Measurements from ENCODE around the gene ABCA13. TPM values are rescaled to one million over a fixed set of nuclear protein-coding genes. Genes with fewer than 3 reads are reported as not detected.
A peak's percentile ranks its signal among the peaks of the same experiment; 100 is the strongest.

ABCA13 gene
- polyA plus RNA-seq, 4 donors = 0.68 to 1.4 (median 0.92) TPM

GRCh38 chr7:48595756-48596155 lies 424.5 kb downstream of the ABCA13 start:
- DNase-seq (ENCODE audit: low read depth in 4 of 4, low spot score in 3 of 4) = peak in 3 of 4 donors; percentile 4 to 45 (median 20)

GRCh38 chr7:48610705-48611104 lies 439.4 kb downstream of the ABCA13 start:
- no peak for DNase-seq (ENCODE audit: low read depth in 4 of 4, low spot score in 3 of 4)

GRCh38 chr7:48611993-48612392 lies 440.7 kb downstream of the ABCA13 start:
- DNase-seq (ENCODE audit: low read depth in 4 of 4, low spot score in 3 of 4) = no peak

- no peak for DNase-seq (ENCODE audit: low read depth in 4 of 4, low spot score in 3 of 4)
Measured at GRCh38 chr7:48617508-48617907, 446.2 kb downstream of the ABCA13 start.

GRCh38 chr7:48617993-48618392 lies 446.7 kb downstream of the ABCA13 start:
- no peak for DNase-seq (ENCODE audit: low read depth in 4 of 4, low spot score in 3 of 4)

- DNase-seq (ENCODE audit: low read depth in 4 of 4, low spot score in 3 of 4) = no peak
Measured at GRCh38 chr7:48621076-48621475, 449.8 kb downstream of the ABCA13 start.

- no peak for DNase-seq (ENCODE audit: low read depth in 4 of 4, low spot score in 3 of 4)
Measured at GRCh38 chr7:48627164-48627563, 455.9 kb downstream of the ABCA13 start.

GRCh38 chr7:48628793-48629349 lies 457.6 kb downstream of the ABCA13 start:
- no peak for DNase-seq (ENCODE audit: low read depth in 4 of 4, low spot score in 3 of 4)

GRCh38 chr7:48634116-48634632 lies 462.9 kb downstream of the ABCA13 start:
- DNase-seq (ENCODE audit: low read depth in 4 of 4, low spot score in 3 of 4) = no peak

GRCh38 chr7:48635796-48636195 lies 464.5 kb downstream of the ABCA13 start:
- DNase-seq (ENCODE audit: low read depth in 4 of 4, low spot score in 3 of 4) = no peak

- no peak for DNase-seq (ENCODE audit: low read depth in 4 of 4, low spot score in 3 of 4)
Measured at GRCh38 chr7:48636391-48637015, 465.2 kb downstream of the ABCA13 start.

GRCh38 chr7:48637382-48637781 lies 466.1 kb downstream of the ABCA13 start:
- DNase-seq (ENCODE audit: low read depth in 4 of 4, low spot score in 3 of 4) = no peak

GRCh38 chr7:48638041-48638440 lies 466.8 kb downstream of the ABCA13 start:
- no peak for DNase-seq (ENCODE audit: low read depth in 4 of 4, low spot score in 3 of 4)

GRCh38 chr7:48643431-48644013 lies 472.3 kb downstream of the ABCA13 start:
- DNase-seq (ENCODE audit: low read depth in 4 of 4, low spot score in 3 of 4) = no peak

GRCh38 chr7:48658138-48658537 lies 486.9 kb downstream of the ABCA13 start:
- DNase-seq (ENCODE audit: low read depth in 4 of 4, low spot score in 3 of 4) = no peak

GRCh38 chr7:48660306-48660870 lies 489.1 kb downstream of the ABCA13 start:
- peak; percentile 19 to 40 (median 28) for DNase-seq (ENCODE audit: low read depth in 4 of 4, low spot score in 3 of 4)

- DNase-seq (ENCODE audit: low read depth in 4 of 4, low spot score in 3 of 4) = no peak
Measured at GRCh38 chr7:48664241-48664640, 493.0 kb downstream of the ABCA13 start.

GRCh38 chr7:48665353-48666135 lies 494.3 kb downstream of the ABCA13 start:
- DNase-seq (ENCODE audit: low read depth in 4 of 4, low spot score in 3 of 4) = no peak

GRCh38 chr7:48667407-48667806 lies 496.1 kb downstream of the ABCA13 start:
- DNase-seq (ENCODE audit: low read depth in 4 of 4, low spot score in 3 of 4) = no peak

GRCh38 chr7:48671656-48672055 lies 500.4 kb downstream of the ABCA13 start:
- no peak for DNase-seq (ENCODE audit: low read depth in 4 of 4, low spot score in 3 of 4)

GRCh38 chr7:48681006-48681405 lies 509.7 kb downstream of the ABCA13 start:
- no peak for DNase-seq (ENCODE audit: low read depth in 4 of 4, low spot score in 3 of 4)
